D341Med (cell line): ENCODE measurements around the gene ACTG2.

ENCODE experiments used
- DNase-seq: peaks from one replicate; pipeline ENCODE4 v3.0.0; 2012; ENCODE audit warnings: low spot score

Gene ACTG2

DNA sequence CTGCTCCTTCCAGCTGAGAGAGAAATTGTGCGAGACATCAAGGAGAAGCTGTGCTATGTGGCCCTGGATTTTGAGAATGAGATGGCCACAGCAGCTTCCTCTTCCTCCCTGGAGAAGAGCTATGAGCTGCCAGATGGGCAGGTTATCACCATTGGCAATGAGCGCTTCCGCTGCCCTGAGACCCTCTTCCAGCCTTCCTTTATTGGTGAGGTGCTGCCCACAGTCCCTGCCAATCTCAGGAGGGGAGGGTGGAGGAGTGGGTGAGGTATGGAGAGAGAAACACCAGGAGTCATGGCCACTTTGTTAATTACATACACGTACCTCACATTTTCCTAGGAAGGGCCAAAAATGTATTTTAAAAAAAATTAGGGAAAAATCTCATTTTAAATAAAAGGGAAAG is 21.9 kb downstream of the ACTG2 start:
- no peak for DNase-seq

GRCh38 chr2:73915437-73915993 is 22.7 kb downstream of the ACTG2 start:
- DNase-seq = no peak

DNA sequence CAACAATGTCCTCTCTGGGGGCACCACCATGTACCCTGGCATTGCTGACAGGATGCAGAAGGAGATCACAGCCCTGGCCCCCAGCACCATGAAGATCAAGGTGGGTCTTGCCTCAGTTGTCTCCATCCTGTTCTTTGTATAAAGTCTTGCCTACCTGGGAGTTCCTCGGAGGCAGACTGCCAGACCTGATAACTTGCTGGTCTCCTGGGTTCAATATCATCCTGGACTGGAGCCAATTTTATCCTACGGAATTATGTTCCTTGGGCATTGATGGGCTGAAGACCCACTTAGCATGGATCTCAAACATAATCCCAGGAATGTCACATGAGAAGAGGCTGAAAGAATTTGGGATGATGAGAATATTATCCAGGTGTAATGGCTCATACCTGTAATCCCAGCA is 23.9 kb downstream of the ACTG2 start:
- DNase-seq = no peak

GRCh38 chr2:73917296-73917695 is 24.5 kb downstream of the ACTG2 start:
- no peak for DNase-seq

DNA sequence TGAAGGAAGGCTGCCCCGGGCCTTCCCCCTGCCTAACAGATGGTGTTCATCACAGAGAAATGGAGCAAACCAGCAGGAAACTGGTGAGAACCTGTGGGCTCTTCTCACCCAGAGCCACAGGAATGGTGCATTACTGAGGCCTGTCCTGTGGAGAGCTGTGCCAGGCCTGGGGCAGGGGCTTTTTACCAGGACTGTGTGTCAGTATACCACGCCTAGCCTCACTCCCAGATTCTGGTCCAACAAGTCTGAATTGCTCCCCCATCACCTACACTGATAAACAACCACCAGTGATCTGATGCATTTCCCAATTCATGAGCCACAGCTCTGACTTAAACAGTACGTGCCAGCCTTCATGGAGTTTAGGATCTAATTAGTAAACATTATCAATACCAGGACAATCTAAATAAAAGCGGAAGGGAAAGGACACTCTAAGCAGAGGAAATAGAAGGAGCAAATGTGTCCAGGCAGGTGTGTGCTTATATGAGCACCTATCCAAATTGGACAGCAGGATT is 24.9 kb downstream of the ACTG2 start:
- no peak for DNase-seq

DNA sequence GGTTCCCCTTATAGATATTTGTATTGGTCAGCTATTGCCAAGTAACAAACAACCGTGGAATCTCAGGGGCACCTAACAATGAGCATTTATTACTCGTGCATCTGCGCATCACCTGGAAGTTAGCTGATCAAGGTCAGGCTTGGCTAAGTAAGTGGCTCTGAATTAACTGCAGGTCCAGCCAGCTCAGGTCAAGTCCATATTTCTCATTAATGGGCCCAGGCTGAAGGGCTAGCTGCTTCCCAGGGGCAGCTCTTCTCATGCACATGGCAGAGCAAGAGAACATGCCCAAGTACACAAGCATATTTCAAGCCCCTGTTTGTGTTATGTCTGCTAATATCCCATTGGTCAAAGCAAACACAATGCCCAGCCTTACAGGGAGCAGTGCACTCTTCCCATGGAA is 26.0 kb downstream of the ACTG2 start:
- DNase-seq = no peak

DNA sequence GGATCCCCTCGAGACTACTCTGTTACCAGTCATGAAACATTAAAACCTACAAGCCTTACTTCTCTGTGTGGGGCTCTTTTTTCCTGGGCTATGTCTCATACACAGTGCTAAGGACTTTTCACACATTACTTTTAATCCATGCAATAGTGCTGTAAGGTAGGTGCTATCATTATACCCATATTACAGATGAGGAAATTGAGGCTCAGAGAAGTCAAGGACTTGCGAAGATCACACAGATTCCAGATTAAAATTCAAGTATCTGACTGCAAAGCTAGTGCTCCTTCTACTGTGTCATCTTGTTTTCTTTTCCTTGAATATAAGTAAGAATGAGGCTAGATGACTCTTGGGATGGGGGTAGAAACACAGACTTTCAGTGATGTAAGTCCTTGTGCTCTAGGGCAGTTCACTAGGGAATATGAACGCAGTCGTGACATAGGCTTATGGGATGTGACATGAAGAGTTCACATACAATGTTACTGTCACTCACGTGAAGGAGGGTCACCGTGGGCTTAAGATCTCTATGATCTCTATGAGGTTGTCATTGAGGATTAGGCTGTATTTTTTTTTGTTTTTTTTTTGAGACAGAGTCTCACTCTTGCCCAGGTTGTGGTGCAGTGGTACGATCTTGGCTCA is 26.9 kb downstream of the ACTG2 start:
- DNase-seq = no peak

GRCh38 chr2:73920577-73921545 is 28.1 kb downstream of the ACTG2 start:
- DNase-seq = peak; percentile 64

DNA sequence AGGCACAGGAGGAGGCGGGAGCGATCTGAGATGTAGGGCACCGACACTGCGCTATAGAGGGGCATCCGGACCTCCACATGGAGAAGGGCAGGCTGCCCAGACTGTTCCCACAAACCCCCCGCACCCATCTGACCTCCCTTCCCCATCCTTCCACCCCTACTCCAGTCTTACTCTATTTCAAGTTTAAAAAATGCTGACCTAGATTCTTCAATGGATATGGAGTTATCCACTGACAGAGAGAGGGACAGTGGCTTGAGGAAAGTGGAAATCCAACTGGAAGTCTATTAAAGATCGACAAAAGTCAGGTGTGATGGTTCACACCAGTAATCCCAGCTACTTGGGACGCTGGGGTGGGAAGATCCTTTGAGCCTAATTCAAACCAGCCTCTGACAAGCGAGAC is 28.8 kb downstream of the ACTG2 start:
- DNase-seq = no peak

DNA sequence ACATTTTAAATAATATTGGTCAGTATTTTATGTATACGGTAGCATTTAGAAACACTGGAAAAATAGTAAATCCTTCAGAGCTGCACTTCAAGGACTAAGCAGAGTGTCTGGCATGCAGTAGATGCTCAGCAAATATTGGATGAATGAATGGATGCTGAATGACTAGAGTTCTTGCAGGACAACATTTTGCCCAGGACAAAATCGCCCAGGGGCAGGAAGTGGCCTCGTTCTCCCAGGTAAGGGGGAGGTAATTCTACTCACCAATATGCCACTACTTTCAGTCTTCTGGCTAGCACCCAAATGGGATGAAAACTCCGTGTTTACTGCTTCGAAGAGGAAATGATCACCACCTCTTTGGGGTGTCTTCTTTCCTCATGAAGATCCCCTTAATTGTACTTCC is 29.9 kb downstream of the ACTG2 start:
- no peak for DNase-seq

GRCh38 chr2:73925033-73925704 is 32.4 kb downstream of the ACTG2 start:
- DNase-seq = no peak

- no peak for DNase-seq
These were observed 33.2 kb downstream of the ACTG2 start for GRCh38 chr2:73925853-73926492.

DNA sequence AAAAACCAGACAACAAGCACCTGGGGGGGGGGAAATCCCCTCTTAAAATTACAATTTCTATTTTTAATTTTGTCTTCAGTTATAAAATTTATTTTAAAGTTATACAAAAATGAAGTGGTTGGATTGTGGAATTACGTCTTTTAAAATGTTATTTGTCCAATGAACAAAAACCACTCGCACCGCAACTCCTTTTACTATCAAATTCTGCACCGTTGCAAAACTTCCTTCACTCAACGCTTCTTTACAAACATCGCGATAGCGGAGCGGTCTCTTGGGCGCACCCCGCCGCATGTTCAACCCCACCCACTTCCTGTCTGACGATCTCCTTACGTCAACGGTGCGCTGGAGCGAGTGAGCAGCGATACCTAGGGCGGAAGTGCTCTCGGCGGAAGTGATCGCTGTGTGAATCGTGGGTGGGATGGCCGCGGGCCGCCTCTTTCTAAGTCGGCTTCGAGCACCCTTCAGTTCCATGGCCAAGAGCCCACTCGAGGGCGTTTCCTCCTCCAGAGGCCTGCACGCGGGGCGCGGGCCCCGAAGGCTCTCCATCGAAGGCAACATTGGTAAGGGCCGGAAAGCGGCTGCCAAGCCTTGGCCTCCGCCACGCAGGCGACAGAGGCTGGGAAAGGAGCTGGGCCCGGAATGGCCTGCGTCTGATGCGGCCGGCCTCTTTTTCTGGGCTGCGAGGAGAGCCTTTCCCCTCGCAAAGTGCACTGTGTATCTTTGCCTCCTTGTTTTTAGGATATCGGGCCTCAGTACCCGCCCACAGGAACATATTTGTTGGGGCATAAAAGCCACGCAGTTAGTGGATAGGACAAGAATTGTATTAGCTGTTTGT is 33.9 kb downstream of the ACTG2 start, which contains the start of gene DGUOK:
TSS of gene DGUOK (plus strand) at position 388 of the 835 bp plus-strand sequence. CDS start at position 419, 31 bp downstream.
- DNase-seq = peak; percentile 94

DNA sequence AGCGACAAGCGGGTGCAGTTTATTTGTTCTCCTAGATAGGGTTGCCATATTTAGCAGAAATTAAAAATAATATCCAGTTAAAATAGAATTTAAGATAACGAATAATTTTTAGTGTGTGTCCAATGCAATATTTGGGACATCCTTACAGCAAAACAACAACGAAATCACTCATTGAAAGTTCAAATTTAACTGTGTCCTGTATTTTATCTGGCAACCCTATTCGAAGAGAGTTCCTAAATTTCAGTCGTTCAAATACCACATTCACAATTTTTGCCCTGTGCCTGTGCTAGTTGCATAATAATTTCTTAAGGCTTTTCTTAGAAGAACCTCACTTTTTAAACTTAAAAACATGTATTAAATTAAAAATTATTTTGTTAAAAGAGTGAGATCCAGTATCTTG is 34.5 kb downstream of the ACTG2 start:
- DNase-seq = no peak

- DNase-seq = no peak
These were observed 36.1 kb downstream of the ACTG2 start for GRCh38 chr2:73928963-73929347.

DNA sequence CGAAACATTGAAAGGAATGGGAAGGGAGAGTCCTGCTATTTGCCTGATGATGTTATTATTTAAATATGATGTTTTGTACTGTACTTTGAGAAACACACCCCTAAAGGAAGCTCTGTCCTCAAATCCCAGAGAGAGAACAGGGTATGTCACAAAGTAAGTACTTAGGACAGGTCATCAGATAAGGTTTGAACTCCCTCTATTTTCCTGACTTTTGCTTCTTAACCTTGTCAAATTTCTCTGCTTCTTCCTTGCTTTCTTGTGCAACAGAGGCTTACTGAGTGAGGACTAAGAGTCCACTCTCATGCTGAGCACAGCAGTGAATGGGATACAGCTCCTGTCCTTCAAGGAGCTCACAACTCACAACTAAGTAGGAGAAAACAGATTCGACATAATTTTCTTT is 37.6 kb downstream of the ACTG2 start:
- DNase-seq = no peak

DNA sequence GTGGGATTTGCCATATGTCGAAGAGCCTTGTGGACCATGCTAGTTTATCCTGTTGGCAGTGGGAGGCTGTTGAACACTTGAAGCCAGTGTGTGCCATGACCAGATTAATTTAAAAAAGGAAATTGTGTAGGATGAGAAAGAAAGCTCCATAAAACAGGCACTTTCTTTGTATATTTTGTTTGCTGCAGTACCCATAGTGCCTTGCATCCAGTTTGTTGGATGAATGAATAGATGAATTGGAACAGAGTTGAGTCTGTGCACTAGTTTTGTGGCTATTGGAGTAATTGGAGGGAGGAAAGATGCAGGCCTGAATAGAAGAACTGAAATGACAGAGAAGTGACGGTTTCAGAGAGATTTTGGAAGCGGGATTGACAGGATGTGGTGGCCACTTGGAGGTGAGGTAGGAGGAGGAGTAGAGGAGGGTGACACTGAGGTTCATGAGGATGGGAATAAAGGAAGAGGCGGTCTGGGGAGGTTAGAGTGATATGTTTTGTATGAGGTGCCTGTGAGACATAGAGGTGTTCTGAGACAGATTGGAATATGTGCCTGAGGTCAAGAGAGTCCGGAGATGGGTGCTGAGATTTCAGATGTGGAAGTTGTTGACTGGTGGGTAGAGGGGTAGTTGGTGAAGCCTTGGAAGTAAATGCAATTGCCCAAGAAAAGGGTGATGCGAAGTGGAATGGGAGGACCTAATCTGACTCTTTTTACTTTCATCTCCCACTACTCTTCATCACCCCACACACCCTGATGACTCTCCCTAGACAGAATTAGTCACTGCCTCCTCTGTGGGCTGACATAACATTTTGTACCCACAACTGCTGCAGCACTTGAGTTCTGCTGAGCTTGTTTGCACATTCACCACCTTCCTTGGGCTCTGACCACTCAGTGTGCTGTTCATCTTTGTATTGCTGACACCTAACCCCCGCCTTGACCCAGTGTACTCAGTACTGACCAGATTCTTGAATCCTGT is 39.0 kb downstream of the ACTG2 start:
- DNase-seq = no peak

DNA sequence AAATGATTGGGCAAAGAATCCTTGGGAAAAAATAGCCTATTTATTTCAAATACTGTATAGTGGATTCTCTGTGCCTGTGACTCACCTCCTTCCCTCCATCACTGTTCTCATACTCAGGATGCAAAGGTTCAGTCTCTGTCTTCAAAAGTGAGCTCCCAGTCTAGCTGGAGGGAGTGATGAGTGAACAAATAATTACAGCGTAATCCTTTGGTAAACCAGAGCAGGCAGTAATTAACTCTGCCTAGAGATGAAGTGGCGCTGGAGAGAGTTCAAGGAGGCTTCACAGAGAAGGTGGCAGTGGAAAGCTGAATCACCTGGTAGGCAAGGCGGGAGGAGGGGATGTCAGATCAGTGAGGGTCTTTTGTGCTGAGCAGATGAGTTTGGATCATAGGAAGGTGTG is 40.4 kb downstream of the ACTG2 start:
- peak; percentile 57 for DNase-seq

- no peak for DNase-seq
These were observed 42.8 kb downstream of the ACTG2 start for GRCh38 chr2:73935641-73936040.
